ENCODE results near the gene BFAR. TPM values are rescaled to one million over a fixed set of nuclear protein-coding genes. Genes with fewer than 3 reads are reported as not detected.
A peak's percentile ranks its signal among the peaks of the same experiment; 100 is the strongest.
"Not testable (repeated sequence)": the region's sequence is repeated elsewhere in the genome, so short reads cannot be mapped to it uniquely, and the experiment has no call there.

Gene BFAR
- total RNA-seq, 1 experiment from 2014 or later, result 57.0 TPM

- DNase-seq (ENCODE audit: unreplicated experiment), result no peak
- Mint-ChIP-seq H3K4me1 (ENCODE audit: insufficient read depth, unreplicated experiment) (no peaks in the 10 kb centered on the region), H3K27ac (ENCODE audit: low read depth, unreplicated experiment) (no peak overlapping the region), H3K9me3 (ENCODE audit: unreplicated experiment) (no peaks in the 10 kb centered on the region), H3K27me3 (ENCODE audit: insufficient read depth, unreplicated experiment) (no peaks in the 10 kb centered on the region), H3K4me3 (ENCODE audit: unreplicated experiment) (no peak overlapping the region), H3K36me3 (ENCODE audit: insufficient read depth, unreplicated experiment) (no peaks in the 10 kb centered on the region)
- ChIA-PET CTCF (interaction anchor here (0.6 to 0.9 kb wide), 2 partner anchors 36 to 767 kb away, joined by 4 read pairs; no protein-coding TSS in a partner anchor), POLR2A (interaction anchor here (0.7 kb wide), 1 partner anchor 399 kb away, joined by 3 read pairs; no protein-coding TSS in a partner anchor)
- no TSS peak for BruUV-seq (replicated peaks)
- intact Hi-C loops (cut with micrococcal nuclease), result no loop called here
- no peak for TF ChIP-seq CTCF (IDR thresholded peaks at IDR 0.05; ENCODE audit: unreplicated experiment)
Measured at GRCh38 chr16:14681115-14681514, 48.4 kb downstream of the BFAR start.

- H3K27ac Mint-ChIP-seq (ENCODE audit: low read depth, unreplicated experiment), result no peak overlapping the region
- ChIA-PET CTCF (no interaction called here), POLR2A (no interaction called here)
- intact Hi-C loops (cut with micrococcal nuclease), result no loop called here
- no peak for DNase-seq (ENCODE audit: unreplicated experiment)
- no peak for TF ChIP-seq CTCF (IDR thresholded peaks at IDR 0.05; ENCODE audit: unreplicated experiment)
- H3K27me3 Mint-ChIP-seq (ENCODE audit: insufficient read depth, unreplicated experiment), result no peaks in the 10 kb centered on the region
- no peaks in the 10 kb centered on the region for H3K9me3 Mint-ChIP-seq (ENCODE audit: unreplicated experiment)
- H3K4me1 Mint-ChIP-seq (ENCODE audit: insufficient read depth, unreplicated experiment), result no peaks in the 10 kb centered on the region
- BruUV-seq (replicated peaks), result no TSS peak
- no peak overlapping the region for H3K4me3 Mint-ChIP-seq (ENCODE audit: unreplicated experiment)
- no peaks in the 10 kb centered on the region for H3K36me3 Mint-ChIP-seq (ENCODE audit: insufficient read depth, unreplicated experiment)
Measured at GRCh38 chr16:14682121-14682520, 49.4 kb downstream of the BFAR start.

- H3K36me3 Mint-ChIP-seq (ENCODE audit: insufficient read depth, unreplicated experiment); H3K4me3 Mint-ChIP-seq (ENCODE audit: unreplicated experiment); CTCF ChIA-PET; H3K27ac Mint-ChIP-seq (ENCODE audit: low read depth, unreplicated experiment); H3K27me3 Mint-ChIP-seq (ENCODE audit: insufficient read depth, unreplicated experiment); H3K9me3 Mint-ChIP-seq (ENCODE audit: unreplicated experiment); POLR2A ChIA-PET; intact Hi-C loops (cut with micrococcal nuclease); H3K4me1 Mint-ChIP-seq (ENCODE audit: insufficient read depth, unreplicated experiment); BruUV-seq (replicated peaks); DNase-seq (ENCODE audit: unreplicated experiment): not testable (repeated sequence)
Measured at GRCh38 chr16:14685870-14686793, 53.4 kb downstream of the BFAR start.

GRCh38 chr16:14694129-14694528, 61.4 kb downstream of the BFAR start, which contains the start of gene PLA2G10:
Gene PLA2G10 (minus strand): TSS chr16:14694308. CDS start chr16:14694229, 79 bp downstream.
- H3K9me3 Mint-ChIP-seq (ENCODE audit: unreplicated experiment); CTCF ChIA-PET; BruUV-seq (replicated peaks); H3K27ac Mint-ChIP-seq (ENCODE audit: low read depth, unreplicated experiment); H3K36me3 Mint-ChIP-seq (ENCODE audit: insufficient read depth, unreplicated experiment); H3K4me1 Mint-ChIP-seq (ENCODE audit: insufficient read depth, unreplicated experiment); POLR2A ChIA-PET; intact Hi-C loops (cut with micrococcal nuclease); H3K27me3 Mint-ChIP-seq (ENCODE audit: insufficient read depth, unreplicated experiment); DNase-seq (ENCODE audit: unreplicated experiment); H3K4me3 Mint-ChIP-seq (ENCODE audit: unreplicated experiment): not testable (repeated sequence)

- BruUV-seq (replicated peaks); CTCF ChIA-PET; DNase-seq (ENCODE audit: unreplicated experiment); H3K27ac Mint-ChIP-seq (ENCODE audit: low read depth, unreplicated experiment); POLR2A ChIA-PET; H3K4me1 Mint-ChIP-seq (ENCODE audit: insufficient read depth, unreplicated experiment); intact Hi-C loops (cut with micrococcal nuclease); H3K27me3 Mint-ChIP-seq (ENCODE audit: insufficient read depth, unreplicated experiment); H3K4me3 Mint-ChIP-seq (ENCODE audit: unreplicated experiment); H3K9me3 Mint-ChIP-seq (ENCODE audit: unreplicated experiment); H3K36me3 Mint-ChIP-seq (ENCODE audit: insufficient read depth, unreplicated experiment): not testable (repeated sequence)
Measured at GRCh38 chr16:14701859-14702258, 69.1 kb downstream of the BFAR start.

- DNase-seq (ENCODE audit: unreplicated experiment); H3K36me3 Mint-ChIP-seq (ENCODE audit: insufficient read depth, unreplicated experiment); intact Hi-C loops (cut with micrococcal nuclease); H3K9me3 Mint-ChIP-seq (ENCODE audit: unreplicated experiment); BruUV-seq (replicated peaks); H3K4me1 Mint-ChIP-seq (ENCODE audit: insufficient read depth, unreplicated experiment); CTCF ChIA-PET; H3K27ac Mint-ChIP-seq (ENCODE audit: low read depth, unreplicated experiment); POLR2A ChIA-PET; H3K27me3 Mint-ChIP-seq (ENCODE audit: insufficient read depth, unreplicated experiment); H3K4me3 Mint-ChIP-seq (ENCODE audit: unreplicated experiment): not testable (repeated sequence)
Measured at GRCh38 chr16:14702672-14703071, 69.9 kb downstream of the BFAR start.

GRCh38 chr16:14703156-14704011, 70.6 kb downstream of the BFAR start, which contains the start of gene NPIPA3:
Gene NPIPA3 (plus strand): TSS chr16:14703411. CDS start chr16:14708944, 5,533 bp downstream.
- intact Hi-C loops (cut with micrococcal nuclease); H3K4me1 Mint-ChIP-seq (ENCODE audit: insufficient read depth, unreplicated experiment); CTCF ChIA-PET; DNase-seq (ENCODE audit: unreplicated experiment); H3K27me3 Mint-ChIP-seq (ENCODE audit: insufficient read depth, unreplicated experiment); H3K9me3 Mint-ChIP-seq (ENCODE audit: unreplicated experiment); H3K36me3 Mint-ChIP-seq (ENCODE audit: insufficient read depth, unreplicated experiment); H3K4me3 Mint-ChIP-seq (ENCODE audit: unreplicated experiment); POLR2A ChIA-PET; H3K27ac Mint-ChIP-seq (ENCODE audit: low read depth, unreplicated experiment): not testable (repeated sequence)
- BruUV-seq (replicated peaks), result TSS peak; percentile 24
